H1 (cell line): ENCODE results near the gene RAPGEF1. TPM values are rescaled to one million over a fixed set of nuclear protein-coding genes. Genes with fewer than 3 reads are reported as not detected.

Experiments used
- E2F6 ChIP-seq: IDR thresholded peaks from 2 replicates; pipeline ENCODE4 v1.6.1; 2012; ENCODE audit warnings: inconsistent platforms
- EZH2 ChIP-seq: fragments of 200-600 bp; sonication (generic); IDR thresholded peaks from 2 replicates; pipeline ENCODE4 v1.7.1; 2012; ENCODE audit warnings: low read depth, mild to moderate bottlenecking, moderate library complexity, low read length, inconsistent platforms; ENCODE audit not compliant: severe bottlenecking
- RFX5 ChIP-seq: IDR thresholded peaks from 2 replicates; pipeline ENCODE4 v1.6.1; 2011; ENCODE audit warnings: low read depth, low read length, improper control_type of control experiment, borderline replicate concordance
- polyA plus RNA-seq, 7 experiments: library from polyadenylated mRNA; depleted of rRNA in 3 of 7; stranded (reverse) in 5 of 7; unstranded in 2 of 7; fragments of >200 nt in 5 of 7; fragments of 200-250 nt in 2 of 7; gene quantifications; 1 replicate in 5 of 7; 2 replicates in 1 of 7; 4 replicates in 1 of 7; pipeline versions ENCODE4 v1.2.1 to v1.2.3, GENCODE V29; 2011 to 2013; ENCODE audit warnings: missing spikeins in 2 of 7, mixed read lengths in 2 of 7
- total RNA-seq: library from RNA; stranded (reverse); fragmentation: NEBNext Ultra II Directional; extraction: Animal tissue kit (Norgen Biotek cat#: 25700); gene quantifications from 2 replicates; pipeline ENCODE4 v1.2.1, GENCODE V29; 2021

Gene RAPGEF1
- total and polyA plus RNA-seq, 2 of the 8 experiments (the other 6 are each of a cell fraction or from before 2014, with no cell fraction given): 29.7 to 78.9 TPM

- TF ChIP-seq E2F6: no peak
- TF ChIP-seq RFX5: no peak
- no peak for TF ChIP-seq EZH2
These were observed 112.6 kb downstream of the RAPGEF1 start (continued) for GRCh38 chr9:131627326-131627647.
